GM23248 (cell line): ENCODE measurements around the gene MAPK11. TPM values are rescaled to one million over a fixed set of nuclear protein-coding genes. Genes with fewer than 3 reads are reported as not detected.

ENCODE experiments used
- DNase-seq: peaks from one replicate; pipeline ENCODE4 v3.0.0-alpha.2; 2015
- H2AFZ ChIP-seq: fragments of 200-600 bp; sonication (generic); 2 replicates; pipeline ENCODE4 v1.6.1; 2016; ENCODE audit warnings: antibody characterized with exemption
- H3F3A ChIP-seq: fragments of 200-600 bp; sonication (generic); 2 replicates; pipeline ENCODE4 v1.6.1; 2016; ENCODE audit warnings: mild to moderate bottlenecking, antibody characterized with exemption, mixed run types; ENCODE audit not compliant: insufficient read depth
- H3K27ac ChIP-seq: fragments of 200-600 bp; sonication (generic); 2 replicates; pipeline ENCODE4 v1.5.1; 2016; ENCODE audit warnings: mild to moderate bottlenecking
- H3K27me3 ChIP-seq: fragments of 200-600 bp; sonication (generic); replicated peaks from 2 replicates; pipeline ENCODE4 v1.6.1; 2016; ENCODE audit warnings: mild to moderate bottlenecking; ENCODE audit not compliant: insufficient read depth
- H3K36me3 ChIP-seq: fragments of 200-600 bp; sonication (generic); 2 replicates; pipeline ENCODE4 v1.6.1; 2016; ENCODE audit warnings: low read depth, mild to moderate bottlenecking
- H3K4me1 ChIP-seq: fragments of 200-600 bp; sonication (generic); 2 replicates; pipeline ENCODE4 v1.6.1; 2016; ENCODE audit warnings: mild to moderate bottlenecking; ENCODE audit not compliant: insufficient read depth
- H3K4me2 ChIP-seq: fragments of 200-600 bp; sonication (generic); one replicate; pipeline ENCODE4 v1.6.1; 2016; ENCODE audit warnings: mild to moderate bottlenecking; ENCODE audit not compliant: unreplicated experiment
- H3K4me3 ChIP-seq: fragments of 200-600 bp; sonication (generic); 2 replicates; pipeline ENCODE4 v1.5.1; 2016; ENCODE audit warnings: mild to moderate bottlenecking
- H3K79me2 ChIP-seq: fragments of 200-600 bp; sonication (generic); 2 replicates; pipeline ENCODE4 v1.6.1; 2016; ENCODE audit warnings: mild to moderate bottlenecking; ENCODE audit not compliant: insufficient read depth
- H3K9ac ChIP-seq: fragments of 200-600 bp; sonication (generic); 2 replicates; pipeline ENCODE4 v1.6.1; 2016; ENCODE audit warnings: mild to moderate bottlenecking
- H3K9me2 ChIP-seq: fragments of 200-600 bp; sonication (generic); 2 replicates; pipeline ENCODE4 v1.6.1; 2016; ENCODE audit warnings: mixed run types, mild to moderate bottlenecking, moderate library complexity; ENCODE audit not compliant: insufficient read depth
- H3K9me3 ChIP-seq: fragments of 200-600 bp; sonication (generic); one replicate; pipeline ENCODE4 v1.6.1; 2017; ENCODE audit warnings: low read depth
- H4K20me1 ChIP-seq: fragments of 200-600 bp; sonication (generic); 2 replicates; pipeline ENCODE4 v1.6.0; 2016; ENCODE audit not compliant: insufficient read depth
- EZH2 ChIP-seq: fragments of 200-600 bp; sonication (generic); IDR thresholded peaks from 2 replicates; pipeline ENCODE4 v1.6.1; 2018; ENCODE audit warnings: antibody characterized with exemption, mild to moderate bottlenecking; ENCODE audit not compliant: insufficient read depth, poor library complexity, severe bottlenecking
- EZH2phosphoT487 ChIP-seq: fragments of 200-600 bp; sonication (generic); IDR thresholded peaks from 2 replicates; pipeline ENCODE4 v1.6.1; 2018; ENCODE audit warnings: antibody characterized with exemption, moderate library complexity, mild to moderate bottlenecking, low read depth; ENCODE audit not compliant: insufficient read depth
- whole genome bisulfite sequencing, 2 experiments: methylation state at CpG; one replicate each; pipeline ENCODE4 v1.1.6; 2015 to 2017; ENCODE audit warnings: low lambda C conversion rate in 2 of 2, low coverage in 1 of 2; ENCODE audit errors: missing lambda C conversion rate in 2 of 2; 5-methylcytosine and 5-hydroxymethylcytosine counted together
- in situ Hi-C: fragments of 300-500 bp; cut with MboI; formaldehyde crosslinking; loops from 2 replicates; pipeline ENCODE4 v1.15.0; 2020
- polyA plus RNA-seq: library from polyadenylated mRNA; unstranded; fragments of >200 nt; fragmentation: Nextera tagmentation; extraction: Ambion mirVana; gene quantifications from 2 replicates; pipeline ENCODE4 v1.2.1, GENCODE V29; 2016
- total RNA-seq: library from RNA; depleted of rRNA; stranded (reverse); fragments of >200 nt; shearing (Covaris generic); gene quantifications from 2 replicates; pipeline ENCODE4 v1.2.3, GENCODE V29; 2014

The MAPK11 gene
- total and polyA plus RNA-seq, 2 experiments from 2014 or later, result 1.2 to 9.8 TPM

GRCh38 chr22:50306753-50307749 lies 36.9 kb upstream of the MAPK11 start, which contains the start of gene PLXNB2:
Gene PLXNB2 (minus strand): TSS chr22:50307646. CDS start chr22:50290584, 17,062 bp downstream.
- Histone ChIP-seq H3K9ac (peak within 1 kb of the TSS; percentile 94), H3K79me2 (peaks cover 49% of the 10 kb centered on the region), H4K20me1 (no peaks in the 10 kb centered on the region), H3K27ac (peak within 1 kb of the TSS; percentile 89), H3K27me3 (no peaks in the 10 kb centered on the region), H3K4me1 (peaks cover 45% of the 10 kb centered on the region), H3K4me3 (peak within 1 kb of the TSS; percentile 92), H3K36me3 (no peaks in the 10 kb centered on the region), H3K4me2 (peak within 1 kb of the TSS; percentile 92), H2AFZ (no peak within 1 kb of the TSS), H3K9me3 (no peaks in the 10 kb centered on the region), H3K9me2 (no peaks in the 10 kb centered on the region), H3F3A (peaks cover 12% of the 10 kb centered on the region)
- peak; percentile 88 for DNase-seq
- in situ Hi-C loops, result no loop called here
- TF ChIP-seq EZH2phosphoT487 (no peak), EZH2 (no peak)
- WGBS, 2 experiments, result 1 to 4% methylated on average over 42 to 43 of the region's 105 CpGs

GRCh38 chr22:50305923-50306566 lies 35.9 kb upstream of the MAPK11 start:
- WGBS, 2 experiments, result 1 to 2% methylated on average over 18 to 20 of the region's 21 CpGs
- Histone ChIP-seq H3K4me2 (peak overlapping the region; percentile 92), H3K27ac (peak overlapping the region; percentile 89), H3K9ac (peak overlapping the region; percentile 94), H3F3A (peaks cover 12% of the 10 kb centered on the region), H4K20me1 (no peaks in the 10 kb centered on the region), H3K27me3 (no peaks in the 10 kb centered on the region), H3K36me3 (no peaks in the 10 kb centered on the region), H3K79me2 (peaks cover 59% of the 10 kb centered on the region), H2AFZ (no peak overlapping the region), H3K4me1 (peaks cover 54% of the 10 kb centered on the region), H3K4me3 (peak overlapping the region; percentile 92), H3K9me2 (no peaks in the 10 kb centered on the region), H3K9me3 (no peaks in the 10 kb centered on the region)
- TF ChIP-seq EZH2phosphoT487, result no peak
- no peak for TF ChIP-seq EZH2
- in situ Hi-C loops, result no loop called here
- DNase-seq, result peak; percentile 98

DNA sequence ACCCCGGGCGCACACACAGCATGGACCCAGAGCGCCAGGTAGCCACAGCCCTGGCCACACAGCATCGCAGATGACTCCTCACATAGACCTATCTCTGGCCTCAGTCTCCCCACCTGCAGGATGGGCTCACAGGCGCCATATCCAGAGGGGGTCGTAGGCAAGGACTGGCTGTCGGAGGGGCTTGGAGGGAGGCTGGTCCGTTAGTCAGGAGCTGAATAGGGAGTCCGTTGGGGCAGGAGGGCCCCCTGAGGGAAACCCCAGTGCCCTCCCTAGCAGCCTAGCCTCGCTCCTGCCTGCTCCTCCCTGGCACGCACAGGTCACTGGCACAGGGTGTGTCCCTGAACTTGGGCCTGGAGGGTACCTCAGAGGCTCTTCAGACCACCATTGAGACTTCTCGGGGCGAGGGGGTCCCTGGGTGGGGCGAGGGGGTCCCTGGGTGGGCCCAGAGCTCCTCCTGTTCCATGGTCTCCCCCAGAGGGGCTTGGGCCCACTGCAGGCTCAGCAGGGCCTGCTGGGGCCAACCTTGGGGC lies 35.3 kb upstream of the MAPK11 start:
- no peak for DNase-seq
- Histone ChIP-seq H3K79me2 (peaks cover 65% of the 10 kb centered on the region), H3K4me2 (peak overlapping the region; percentile 92), H3K27me3 (no peaks in the 10 kb centered on the region), H3K9me2 (no peaks in the 10 kb centered on the region), H3K4me1 (peaks cover 54% of the 10 kb centered on the region), H3K4me3 (peak overlapping the region; percentile 92), H3K9me3 (no peaks in the 10 kb centered on the region), H3K36me3 (no peaks in the 10 kb centered on the region), H4K20me1 (no peaks in the 10 kb centered on the region), H2AFZ (no peak overlapping the region), H3K27ac (peak overlapping the region; percentile 89), H3K9ac (peak overlapping the region; percentile 94), H3F3A (peaks cover 12% of the 10 kb centered on the region)
- 54 to 56% methylated on average over 13 to 14 of the region's 14 CpGs for WGBS, 2 experiments
- TF ChIP-seq EZH2phosphoT487 (no peak), EZH2 (no peak)
- in situ Hi-C loops, result no loop called here
